CD4-positive, alpha-beta T cell treated with Interleukin-6 for 4 hours (primary cell): ENCODE data around the gene FHOD3.

Experiments used
- DNase-seq: peaks from one replicate; pipeline ENCODE4 v3.0.0-alpha.2; 2020; ENCODE audit warnings: mixed read lengths

Gene FHOD3

DNA sequence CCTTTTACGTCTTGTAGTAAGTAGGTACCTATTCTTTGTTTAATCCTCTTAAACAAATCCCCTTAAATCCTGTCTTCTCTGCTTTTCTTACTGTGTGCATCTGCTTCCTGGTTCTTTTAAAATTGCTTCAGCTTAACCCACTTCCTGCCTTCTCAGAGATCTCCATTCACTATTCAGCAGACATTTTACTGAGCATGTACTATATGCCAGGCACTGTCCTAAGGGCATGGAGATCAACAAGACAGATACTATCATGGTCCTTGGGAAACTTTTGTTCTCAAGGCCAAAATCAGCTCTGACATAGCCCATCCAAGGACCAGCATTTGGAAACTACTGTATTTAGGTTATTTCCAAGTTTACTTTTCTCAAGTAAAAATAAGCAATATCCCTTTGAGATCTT is 303.8 kb downstream of the FHOD3 start:
- DNase-seq: no peak

DNA sequence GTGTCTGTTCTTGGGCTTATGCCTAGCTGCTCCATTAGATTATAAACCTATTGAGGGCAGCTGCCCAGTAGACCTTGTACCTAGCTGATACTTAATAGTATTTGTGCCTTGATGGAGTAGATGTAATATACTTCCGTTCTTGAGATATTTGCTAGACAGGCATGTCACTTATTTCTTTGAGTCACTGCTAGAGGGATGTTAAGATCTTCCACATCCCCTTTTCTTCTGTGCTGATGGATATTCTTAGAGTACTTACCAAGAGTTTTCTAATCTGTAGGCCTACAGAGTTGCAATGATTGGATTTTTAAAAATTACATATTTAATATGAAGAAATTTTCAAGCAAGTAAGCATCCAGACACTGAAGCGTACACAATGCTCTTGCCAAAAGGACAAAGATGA is 304.6 kb downstream of the FHOD3 start:
- no peak for DNase-seq

- no peak for DNase-seq
Observed at GRCh38 chr18:36602620-36603019, 305.1 kb downstream of the FHOD3 start.

- no peak for DNase-seq
Observed at GRCh38 chr18:36608107-36608506, 310.6 kb downstream of the FHOD3 start.

GRCh38 chr18:36610258-36610657 is 312.7 kb downstream of the FHOD3 start:
- no peak for DNase-seq

GRCh38 chr18:36610661-36611060 is 313.1 kb downstream of the FHOD3 start:
- DNase-seq: no peak

DNA sequence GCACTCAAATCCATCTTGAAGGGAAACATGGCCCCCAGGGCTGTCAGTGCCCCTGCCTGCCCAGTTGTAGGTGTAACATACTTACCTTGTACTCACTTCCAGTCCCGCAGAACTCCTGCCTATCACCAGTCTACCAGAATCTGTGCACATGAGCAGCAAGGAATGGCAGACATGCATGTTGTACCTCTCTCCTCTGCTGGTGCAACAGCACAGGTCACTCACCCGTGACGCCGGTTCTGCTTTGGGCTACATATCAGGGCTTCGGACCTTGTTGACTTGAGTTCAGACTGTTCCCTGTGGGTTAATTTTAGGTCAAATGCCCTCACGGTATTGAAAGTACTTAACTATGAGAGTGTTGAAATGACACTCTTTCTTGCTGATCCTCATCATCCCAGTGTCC is 315.6 kb downstream of the FHOD3 start:
- DNase-seq: no peak

DNA sequence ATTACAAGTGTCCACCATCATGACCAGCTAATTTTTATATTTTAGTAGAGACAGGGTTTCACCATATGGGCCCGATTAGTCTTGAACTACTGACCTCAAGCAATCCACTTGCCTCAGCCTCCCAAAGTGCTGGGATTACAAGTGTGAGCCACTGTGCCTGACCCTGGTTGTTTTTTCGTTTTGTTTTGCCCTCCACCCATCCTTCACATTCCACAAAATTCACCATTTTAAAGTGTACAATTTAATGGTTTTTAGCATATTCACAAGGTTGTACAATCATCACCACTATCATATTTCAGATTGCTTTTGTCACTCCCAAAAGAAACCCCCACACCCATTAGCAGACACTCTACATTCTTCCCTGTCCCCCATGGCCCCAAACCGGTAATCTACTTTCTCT is 316.3 kb downstream of the FHOD3 start:
- DNase-seq: no peak

- DNase-seq: no peak
Observed at GRCh38 chr18:36620788-36621187, 323.3 kb downstream of the FHOD3 start.

DNA sequence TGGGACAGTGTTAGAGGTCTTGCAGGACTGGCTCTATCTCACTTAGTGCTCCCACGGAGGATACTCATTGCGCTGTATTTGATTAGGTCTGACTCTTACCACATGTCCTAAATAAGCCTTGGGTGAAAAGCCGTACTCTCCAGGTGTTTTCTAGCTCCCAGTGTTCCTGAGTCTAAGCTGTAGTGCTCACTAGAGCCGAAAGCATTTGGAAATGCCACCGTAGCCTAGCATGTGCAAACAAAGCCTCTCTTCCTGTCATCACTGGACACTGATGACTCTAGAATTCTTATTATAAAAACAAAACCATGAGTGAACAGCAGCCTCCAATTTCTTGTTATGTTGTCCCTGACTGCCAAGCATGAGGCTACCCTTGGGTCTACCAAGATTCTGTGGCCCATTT is 325.1 kb downstream of the FHOD3 start:
- no peak for DNase-seq

- DNase-seq: no peak
Observed at GRCh38 chr18:36623091-36623490, 325.6 kb downstream of the FHOD3 start.

DNA sequence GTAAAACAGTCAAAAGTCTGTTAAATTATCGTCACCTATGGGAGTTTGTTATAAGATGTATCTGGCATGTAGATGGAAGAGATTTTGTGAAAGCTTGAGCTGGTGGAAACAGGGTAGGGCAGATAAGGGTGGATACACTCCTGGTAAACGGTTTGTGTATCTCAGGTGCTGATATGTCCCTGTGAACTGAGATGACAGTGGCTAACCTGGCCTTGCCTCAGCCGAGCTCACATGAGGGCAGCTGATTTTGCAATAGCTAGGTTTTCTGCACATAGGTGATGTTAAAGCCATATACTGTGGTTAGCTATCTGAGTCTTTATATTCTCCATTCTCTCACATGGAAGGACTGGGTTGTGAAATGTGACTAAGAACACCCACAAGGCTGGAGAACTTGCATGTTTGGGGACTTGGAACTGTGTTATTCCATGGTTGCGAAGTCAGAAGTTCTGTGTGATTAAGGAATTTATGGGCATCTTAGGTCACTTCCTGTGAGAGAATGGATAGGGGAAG is 326.2 kb downstream of the FHOD3 start:
- no peak for DNase-seq

DNA sequence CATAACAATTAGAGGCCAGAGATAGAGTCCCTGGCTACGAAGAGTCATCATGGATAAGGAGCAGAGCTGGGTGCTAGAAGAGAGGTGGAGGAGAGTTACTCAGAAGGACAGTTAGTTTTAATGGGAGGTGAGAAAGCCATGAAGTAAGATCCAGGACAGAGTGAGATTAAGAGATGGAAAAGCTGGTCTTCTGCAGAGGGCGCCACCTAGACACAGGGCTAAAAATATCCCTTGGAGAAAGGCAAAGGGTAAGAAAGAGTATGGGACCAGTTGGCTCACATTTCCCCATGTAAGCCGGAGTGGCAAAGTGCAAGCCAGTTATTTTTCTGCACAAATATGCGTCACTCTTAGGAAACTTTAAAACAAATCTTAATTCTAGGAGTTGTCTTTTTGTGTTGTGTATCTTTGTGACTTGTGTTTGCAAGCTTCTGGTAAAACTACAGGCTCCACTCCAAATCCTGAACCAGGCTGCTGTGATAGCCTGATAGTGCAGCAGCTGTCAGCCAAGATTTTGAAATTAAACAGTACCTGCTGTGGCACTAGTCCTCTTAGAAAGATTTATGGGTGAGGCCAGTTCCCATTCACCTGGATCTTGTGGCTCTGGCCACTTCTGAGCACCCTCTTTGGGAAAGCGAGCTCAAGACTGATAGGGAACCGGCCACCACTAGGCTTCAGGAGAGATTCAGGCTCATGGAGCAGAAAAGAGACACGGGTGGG is 327.1 kb downstream of the FHOD3 start:
- DNase-seq: no peak

GRCh38 chr18:36625386-36625785 is 327.9 kb downstream of the FHOD3 start:
- DNase-seq: no peak

GRCh38 chr18:36627637-36628036 is 330.1 kb downstream of the FHOD3 start:
- DNase-seq: no peak

GRCh38 chr18:36628435-36629137 is 331.1 kb downstream of the FHOD3 start:
- DNase-seq: no peak

DNA sequence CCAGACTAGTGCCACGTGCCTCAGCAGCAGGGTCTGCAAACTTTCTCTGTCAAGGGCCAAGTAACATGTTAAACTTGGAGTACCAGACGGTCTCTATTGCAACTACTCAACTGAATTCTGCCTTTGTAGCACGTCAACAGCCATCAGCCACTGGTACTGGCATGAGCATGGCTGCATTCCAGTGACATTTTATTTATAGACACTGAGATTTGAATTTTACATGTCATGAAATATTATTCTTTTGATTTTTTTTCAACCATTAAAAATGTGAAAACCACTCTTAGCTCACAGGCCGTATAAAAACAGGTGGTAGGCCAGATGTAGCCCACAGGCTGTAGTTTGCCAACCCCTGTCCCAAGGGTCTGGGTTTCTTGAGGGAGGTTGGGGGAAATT is 331.6 kb downstream of the FHOD3 start:
- no peak for DNase-seq

DNA sequence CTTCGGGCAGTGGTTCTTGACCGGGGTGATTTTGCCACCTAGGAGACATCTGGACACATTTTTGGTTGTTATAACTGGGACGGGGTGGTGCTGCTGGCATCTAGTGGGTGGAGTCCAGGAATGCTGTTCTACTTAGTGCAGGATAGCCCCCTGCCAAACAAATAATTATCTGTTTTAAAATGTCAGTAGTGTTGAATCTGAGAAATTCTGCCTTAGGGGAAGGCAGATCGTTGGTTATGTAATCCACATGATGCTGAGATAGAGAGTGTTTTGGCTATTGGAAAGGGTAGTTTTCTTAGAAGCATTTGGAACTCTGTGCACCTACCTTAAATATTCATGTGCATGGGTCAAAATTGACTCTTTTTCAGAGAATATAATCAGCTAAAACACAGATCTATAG is 332.3 kb downstream of the FHOD3 start:
- DNase-seq: no peak

- DNase-seq: no peak
Observed at GRCh38 chr18:36630917-36631316, 333.4 kb downstream of the FHOD3 start.

GRCh38 chr18:36633961-36634412 is 336.5 kb downstream of the FHOD3 start:
- DNase-seq: no peak

- no peak for DNase-seq
Observed at GRCh38 chr18:36634573-36635216, 337.2 kb downstream of the FHOD3 start.

DNA sequence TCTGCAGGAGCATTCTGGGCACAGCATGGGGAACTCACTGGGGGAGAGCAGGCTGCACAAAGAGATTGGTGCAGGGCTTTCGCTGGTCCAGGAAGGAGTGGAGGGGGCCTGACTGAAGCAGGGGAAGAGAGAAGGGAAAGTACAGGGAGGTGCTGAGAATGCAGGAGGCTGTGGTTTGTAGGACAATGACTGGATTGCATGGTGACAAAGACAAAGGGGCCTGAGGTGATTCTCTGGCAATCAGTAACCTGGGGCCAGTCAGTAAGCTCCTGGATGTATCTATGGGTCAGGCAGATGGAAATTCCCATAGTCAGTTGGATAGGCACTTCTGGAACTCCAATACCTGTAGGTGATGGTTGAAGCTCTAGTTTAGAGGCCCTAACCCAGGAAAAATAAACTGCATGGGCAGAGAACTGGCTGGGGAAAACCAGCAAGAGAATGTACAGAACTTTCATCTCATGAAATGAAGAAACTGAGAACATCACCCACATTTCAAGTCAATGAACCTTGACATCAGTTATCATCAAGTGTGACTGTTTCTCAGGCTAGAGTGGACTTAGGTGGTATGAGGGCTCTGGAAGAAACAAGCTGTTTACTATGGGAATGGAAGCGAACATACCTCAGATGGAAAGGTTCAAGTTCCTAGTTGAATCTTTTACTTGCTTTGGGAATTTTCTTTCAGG is 338.0 kb downstream of the FHOD3 start:
- no peak for DNase-seq

- no peak for DNase-seq
Observed at GRCh38 chr18:36636237-36636817, 338.8 kb downstream of the FHOD3 start.
